ENCODE results near the gene VANGL2.

Gene VANGL2

DNA sequence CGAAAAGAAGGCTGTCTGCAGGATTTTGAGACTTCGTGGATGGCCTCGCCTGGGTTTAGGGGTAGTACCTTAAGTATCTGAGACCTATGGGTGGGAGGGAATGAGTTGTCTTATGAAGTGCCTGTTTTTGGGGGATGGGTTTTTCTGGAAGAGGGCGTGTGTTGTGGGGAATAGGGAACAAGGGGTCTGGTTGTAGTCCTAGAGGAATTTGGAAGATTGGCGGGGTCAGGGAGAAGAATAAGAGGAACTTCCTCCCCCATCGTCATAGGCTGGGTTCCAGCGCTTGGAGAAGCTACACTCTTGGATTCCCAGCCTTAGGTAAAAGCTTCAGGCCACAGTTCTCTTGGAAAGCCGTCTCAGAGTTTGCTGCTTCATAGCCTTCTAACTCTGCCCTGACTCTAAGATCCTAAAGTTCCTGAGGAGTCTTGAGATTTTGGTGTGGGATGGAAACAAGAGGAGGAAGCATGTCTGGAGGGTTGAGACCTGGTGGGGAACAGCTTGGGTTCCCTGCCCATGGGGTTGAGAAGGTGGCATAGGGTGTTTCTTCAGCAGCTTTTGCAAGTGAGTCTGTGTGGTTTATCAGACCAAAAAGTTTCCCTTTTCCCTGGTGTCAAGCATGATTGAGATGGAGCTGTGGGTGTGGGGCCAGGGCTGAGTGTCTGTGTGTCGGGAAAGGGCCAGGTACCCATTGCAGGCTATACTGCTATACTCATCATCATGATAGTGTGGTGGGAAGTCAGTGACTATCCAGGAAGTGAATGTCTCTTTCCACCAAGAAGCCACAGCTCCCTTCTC lies 1.8 kb downstream of the VANGL2 start:
- Histone ChIP-seq H3K4me2 (ENCODE audit: insufficient read depth, low read length, poor library complexity, severe bottlenecking) (peak overlapping the region; percentile 84), H3K27ac (replicated peaks; ENCODE audit: low read length) (no peak overlapping the region), H3K9ac (ENCODE audit: low read depth, low read length, poor library complexity) (peak overlapping the region; percentile 92), H2BK5ac (ENCODE audit: low read length) (no peak overlapping the region), H3K14ac (ENCODE audit: low read length) (no peak overlapping the region), H3K4ac (ENCODE audit: low read length) (no peak overlapping the region), H2AK5ac (ENCODE audit: low read depth, low read length) (no peak overlapping the region), H3K79me1 (ENCODE audit: low read depth, low read length) (peaks cover 4% of the 10 kb centered on the region), H3K4me1 (ENCODE audit: control insufficient read depth in 2 of 2, insufficient read depth in 1 of 2, low read depth in 1 of 2, low read length in 2 of 2) (peaks cover 44 to 53% of the 10 kb centered on the region in 2 donors), H3K18ac (ENCODE audit: low read length) (no peak overlapping the region), H2AFZ (ENCODE audit: low read length) (no peak overlapping the region), H3K27me3 (ENCODE audit: control insufficient read depth in 3 of 3, insufficient read depth in 3 of 3, low read depth in 1 of 3, low read length in 3 of 3) (no peaks in the 10 kb centered on the region), H3K36me3 (replicated peaks in 1 of 2; ENCODE audit: control insufficient read depth in 2 of 2, insufficient read depth in 2 of 2, low read length in 2 of 2) (peaks cover 0 to 46% of the 10 kb centered on the region in 2 donors), H3K23ac (ENCODE audit: low read depth, low read length, poor library complexity) (no peak overlapping the region), H2BK12ac (ENCODE audit: low read length) (no peak overlapping the region), H2BK15ac (ENCODE audit: low read length) (no peak overlapping the region), H3K9me3 (replicated peaks in 1 of 2; ENCODE audit: control insufficient read depth in 2 of 2, insufficient read depth in 1 of 2, low read depth in 1 of 2, low read length in 2 of 2) (no peaks in the 10 kb centered on the region), H3K4me3 (ENCODE audit: low read length in 2 of 2) (peak overlapping the region; percentile 86 to 88), H2BK120ac (ENCODE audit: low read depth, low read length) (no peak overlapping the region), H4K91ac (ENCODE audit: low read depth, low read length, poor library complexity) (no peak overlapping the region), H4K8ac (ENCODE audit: low read depth, low read length) (no peak overlapping the region)
- no peak for DNase-seq (ENCODE audit: low spot score)
- no CpG with 5 or more reads among the region's 9 CpGs for WGBS, 2 donors (ENCODE audit: extremely low coverage in 2 of 2, insufficient read length in 2 of 2, insufficient replicate concordance in 1 of 2)

DNA sequence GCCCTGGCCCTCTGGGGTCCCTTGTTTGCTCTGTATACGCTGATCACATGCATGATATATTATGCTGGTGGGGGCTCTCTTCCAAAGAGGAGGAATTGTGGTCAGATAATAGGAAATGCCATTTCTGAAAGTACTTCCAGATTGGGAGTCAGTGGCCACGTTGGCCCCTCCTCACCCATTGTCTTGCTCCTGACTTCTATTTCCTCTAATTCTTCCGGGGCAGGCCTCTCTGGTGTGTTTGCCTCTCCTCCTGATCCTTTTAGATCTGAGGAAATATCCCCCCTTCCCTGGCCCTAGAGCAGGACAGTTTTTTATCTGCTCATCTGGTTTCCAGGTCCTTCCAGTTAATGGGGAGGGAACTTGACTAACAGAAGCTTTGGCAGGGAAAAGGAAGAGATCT lies 2.9 kb downstream of the VANGL2 start:
- peaks cover 46 to 61% of the 10 kb centered on the region in 2 donors for H3K4me1 ChIP-seq (ENCODE audit: control insufficient read depth in 2 of 2, insufficient read depth in 1 of 2, low read depth in 1 of 2, low read length in 2 of 2)
- no peak overlapping the region for H2BK15ac ChIP-seq (ENCODE audit: low read length)
- H2BK120ac ChIP-seq (ENCODE audit: low read depth, low read length), result no peak overlapping the region
- H4K8ac ChIP-seq (ENCODE audit: low read depth, low read length), result no peak overlapping the region
- no peak overlapping the region for H3K14ac ChIP-seq (ENCODE audit: low read length)
- H3K4ac ChIP-seq (ENCODE audit: low read length), result no peak overlapping the region
- no peaks in the 10 kb centered on the region for H3K9me3 ChIP-seq (replicated peaks in 1 of 2; ENCODE audit: control insufficient read depth in 2 of 2, insufficient read depth in 1 of 2, low read depth in 1 of 2, low read length in 2 of 2)
- peak overlapping the region in 1 of 2 donors; percentile 86 for H3K4me3 ChIP-seq (ENCODE audit: low read length in 2 of 2)
- H3K27me3 ChIP-seq (ENCODE audit: control insufficient read depth in 3 of 3, insufficient read depth in 3 of 3, low read depth in 1 of 3, low read length in 3 of 3), result no peaks in the 10 kb centered on the region
- no CpG with 5 or more reads among the region's 3 CpGs for whole genome bisulfite sequencing, 2 donors (ENCODE audit: extremely low coverage in 2 of 2, insufficient read length in 2 of 2, insufficient replicate concordance in 1 of 2)
- H3K79me1 ChIP-seq (ENCODE audit: low read depth, low read length), result peaks cover 8% of the 10 kb centered on the region
- H4K91ac ChIP-seq (ENCODE audit: low read depth, low read length, poor library complexity), result no peak overlapping the region
- no peak overlapping the region for H2AK5ac ChIP-seq (ENCODE audit: low read depth, low read length)
- H3K4me2 ChIP-seq (ENCODE audit: insufficient read depth, low read length, poor library complexity, severe bottlenecking), result no peak overlapping the region
- H2AFZ ChIP-seq (ENCODE audit: low read length), result no peak overlapping the region
- H3K18ac ChIP-seq (ENCODE audit: low read length), result no peak overlapping the region
- no peak overlapping the region for H3K9ac ChIP-seq (ENCODE audit: low read depth, low read length, poor library complexity)
- no peak overlapping the region for H3K27ac ChIP-seq (replicated peaks; ENCODE audit: low read length)
- H2BK12ac ChIP-seq (ENCODE audit: low read length), result no peak overlapping the region
- DNase-seq (ENCODE audit: low spot score), result no peak
- no peak overlapping the region for H3K23ac ChIP-seq (ENCODE audit: low read depth, low read length, poor library complexity)
- H3K36me3 ChIP-seq (replicated peaks in 1 of 2; ENCODE audit: control insufficient read depth in 2 of 2, insufficient read depth in 2 of 2, low read length in 2 of 2), result peaks cover 0 to 56% of the 10 kb centered on the region in 2 donors
- H2BK5ac ChIP-seq (ENCODE audit: low read length), result no peak overlapping the region

DNA sequence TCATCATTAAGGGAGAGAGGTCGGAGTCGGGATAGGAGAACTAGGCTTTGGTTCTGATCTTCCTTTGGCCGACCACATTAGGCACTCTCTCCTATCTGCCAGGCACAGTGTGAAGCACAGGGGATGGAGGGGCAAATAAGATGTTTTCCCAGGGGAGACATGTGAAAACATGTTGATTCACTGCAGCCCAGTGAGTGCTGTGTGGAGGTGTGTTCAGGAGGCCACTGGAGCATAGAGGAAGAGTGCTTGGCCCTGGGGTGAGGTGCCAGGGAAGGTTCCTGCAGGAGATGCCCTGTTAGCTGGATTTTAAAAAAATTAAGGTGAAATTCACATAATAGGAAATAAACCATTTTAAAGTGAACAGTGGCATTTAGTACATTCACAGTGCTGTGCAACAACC lies 3.7 kb downstream of the VANGL2 start:
- Histone ChIP-seq H3K14ac (ENCODE audit: low read length) (no peak overlapping the region), H3K4me3 (ENCODE audit: low read length in 2 of 2) (no peak overlapping the region), H3K4ac (ENCODE audit: low read length) (no peak overlapping the region), H4K91ac (ENCODE audit: low read depth, low read length, poor library complexity) (no peak overlapping the region), H2BK15ac (ENCODE audit: low read length) (no peak overlapping the region), H3K27me3 (ENCODE audit: control insufficient read depth in 3 of 3, insufficient read depth in 3 of 3, low read depth in 1 of 3, low read length in 3 of 3) (no peaks in the 10 kb centered on the region), H3K9me3 (replicated peaks in 1 of 2; ENCODE audit: control insufficient read depth in 2 of 2, insufficient read depth in 1 of 2, low read depth in 1 of 2, low read length in 2 of 2) (no peaks in the 10 kb centered on the region), H3K4me2 (ENCODE audit: insufficient read depth, low read length, poor library complexity, severe bottlenecking) (no peak overlapping the region), H3K79me1 (ENCODE audit: low read depth, low read length) (peaks cover 11% of the 10 kb centered on the region), H2BK12ac (ENCODE audit: low read length) (no peak overlapping the region), H3K9ac (ENCODE audit: low read depth, low read length, poor library complexity) (no peak overlapping the region), H3K36me3 (replicated peaks in 1 of 2; ENCODE audit: control insufficient read depth in 2 of 2, insufficient read depth in 2 of 2, low read length in 2 of 2) (peaks cover 0 to 65% of the 10 kb centered on the region in 2 donors), H2BK5ac (ENCODE audit: low read length) (no peak overlapping the region), H3K18ac (ENCODE audit: low read length) (no peak overlapping the region), H3K23ac (ENCODE audit: low read depth, low read length, poor library complexity) (no peak overlapping the region), H2AK5ac (ENCODE audit: low read depth, low read length) (no peak overlapping the region), H3K4me1 (ENCODE audit: control insufficient read depth in 2 of 2, insufficient read depth in 1 of 2, low read depth in 1 of 2, low read length in 2 of 2) (peaks cover 50 to 61% of the 10 kb centered on the region in 2 donors), H2AFZ (ENCODE audit: low read length) (no peak overlapping the region), H3K27ac (replicated peaks; ENCODE audit: low read length) (no peak overlapping the region), H2BK120ac (ENCODE audit: low read depth, low read length) (no peak overlapping the region), H4K8ac (ENCODE audit: low read depth, low read length) (no peak overlapping the region)
- no peak for DNase-seq (ENCODE audit: low spot score)
- WGBS, 2 donors (ENCODE audit: extremely low coverage in 2 of 2, insufficient read length in 2 of 2, insufficient replicate concordance in 1 of 2), result no CpG with 5 or more reads among the region's 3 CpGs

DNA sequence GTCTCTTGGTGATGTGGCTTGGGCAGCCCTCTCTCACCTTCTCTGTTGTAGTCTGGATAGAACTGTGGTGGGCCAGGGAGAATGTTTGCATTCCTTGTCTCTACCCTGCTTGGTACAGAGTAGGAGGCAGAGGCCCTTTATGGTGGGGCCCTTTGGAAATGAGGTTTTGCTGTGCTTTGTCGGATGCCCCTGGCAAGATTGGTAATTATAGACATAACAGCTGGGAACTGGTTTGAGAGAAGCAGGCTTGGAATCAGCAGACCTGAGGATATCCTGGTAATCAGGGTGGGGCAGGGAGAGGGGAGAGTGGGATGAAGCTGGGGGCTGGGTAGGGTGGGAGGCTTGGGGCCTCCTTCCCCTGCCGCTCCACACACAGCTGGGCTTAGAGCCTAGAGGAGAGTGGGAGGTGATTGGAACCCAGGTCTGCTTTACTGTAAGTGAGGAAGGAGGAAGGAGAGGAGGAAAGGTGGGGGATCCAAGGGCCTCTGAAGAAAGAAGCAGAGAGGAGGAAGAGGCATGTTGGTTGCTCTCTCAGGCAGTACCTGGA lies 5.0 kb downstream of the VANGL2 start:
- Histone ChIP-seq H3K79me1 (ENCODE audit: low read depth, low read length) (peaks cover 11% of the 10 kb centered on the region), H3K23ac (ENCODE audit: low read depth, low read length, poor library complexity) (no peak overlapping the region), H3K27me3 (ENCODE audit: control insufficient read depth in 3 of 3, insufficient read depth in 3 of 3, low read depth in 1 of 3, low read length in 3 of 3) (no peaks in the 10 kb centered on the region), H2AK5ac (ENCODE audit: low read depth, low read length) (no peak overlapping the region), H2BK12ac (ENCODE audit: low read length) (no peak overlapping the region), H2BK120ac (ENCODE audit: low read depth, low read length) (no peak overlapping the region), H3K9me3 (replicated peaks in 1 of 2; ENCODE audit: control insufficient read depth in 2 of 2, insufficient read depth in 1 of 2, low read depth in 1 of 2, low read length in 2 of 2) (no peaks in the 10 kb centered on the region), H3K4me1 (ENCODE audit: control insufficient read depth in 2 of 2, insufficient read depth in 1 of 2, low read depth in 1 of 2, low read length in 2 of 2) (peaks cover 53 to 68% of the 10 kb centered on the region in 2 donors), H2AFZ (ENCODE audit: low read length) (no peak overlapping the region), H4K91ac (ENCODE audit: low read depth, low read length, poor library complexity) (no peak overlapping the region), H3K4me3 (ENCODE audit: low read length in 2 of 2) (no peak overlapping the region), H2BK15ac (ENCODE audit: low read length) (no peak overlapping the region), H3K9ac (ENCODE audit: low read depth, low read length, poor library complexity) (no peak overlapping the region), H2BK5ac (ENCODE audit: low read length) (no peak overlapping the region), H4K8ac (ENCODE audit: low read depth, low read length) (no peak overlapping the region), H3K14ac (ENCODE audit: low read length) (no peak overlapping the region), H3K4me2 (ENCODE audit: insufficient read depth, low read length, poor library complexity, severe bottlenecking) (no peak overlapping the region), H3K18ac (ENCODE audit: low read length) (no peak overlapping the region), H3K27ac (replicated peaks; ENCODE audit: low read length) (no peak overlapping the region), H3K36me3 (replicated peaks in 1 of 2; ENCODE audit: control insufficient read depth in 2 of 2, insufficient read depth in 2 of 2, low read length in 2 of 2) (peaks cover 0 to 72% of the 10 kb centered on the region in 2 donors), H3K4ac (ENCODE audit: low read length) (no peak overlapping the region)
- DNase-seq (ENCODE audit: low spot score), result no peak
- no CpG with 5 or more reads among the region's 2 CpGs for WGBS, 2 donors (ENCODE audit: extremely low coverage in 2 of 2, insufficient read length in 2 of 2, insufficient replicate concordance in 1 of 2)
